Muscle layer of colon (tissue), 2 donors: ENCODE results near the gene DPYD.

ENCODE experiments used
- H3K27ac ChIP-seq: one replicate; pipeline ENCODE4 v1.7.0; 2013; ENCODE audit warnings: low read depth, mild to moderate bottlenecking, low read length, moderate library complexity
- H3K27me3 ChIP-seq, 2 donors: one replicate each; pipeline ENCODE4 v1.7.0; 2013; ENCODE audit warnings: low read length in 2 of 2, mild to moderate bottlenecking in 2 of 2; ENCODE audit not compliant: insufficient read depth in 2 of 2, control insufficient read depth in 1 of 2
- H3K36me3 ChIP-seq: one replicate; pipeline ENCODE4 v1.7.0; 2013; ENCODE audit warnings: mild to moderate bottlenecking, low read length; ENCODE audit not compliant: insufficient read depth
- H3K4me1 ChIP-seq: one replicate; pipeline ENCODE4 v1.7.0; 2013; ENCODE audit warnings: mild to moderate bottlenecking, low read length; ENCODE audit not compliant: insufficient read depth
- H3K4me3 ChIP-seq, 2 donors: one replicate each; pipeline ENCODE4 v1.7.0; 2013; ENCODE audit warnings: low read length in 2 of 2, low read depth in 1 of 2, mild to moderate bottlenecking in 1 of 2, moderate library complexity in 1 of 2
- H3K9ac ChIP-seq: one replicate; pipeline ENCODE4 v1.7.0; 2013; ENCODE audit warnings: low read length
- H3K9me3 ChIP-seq: one replicate; pipeline ENCODE4 v1.7.0; 2013; ENCODE audit warnings: mild to moderate bottlenecking, low read length
- donor health status: abdominal sarcoma.
- donor health status: Adenocarcinoma of cecum.

The DPYD gene

GRCh38 chr1:97563926-97564325, 356.9 kb downstream of the DPYD start:
- no peak overlapping the region for H3K4me3 ChIP-seq
- no peaks in the 10 kb centered on the region for H3K36me3 ChIP-seq
- H3K9ac ChIP-seq = no peak overlapping the region
- H3K9me3 ChIP-seq = no peaks in the 10 kb centered on the region
- no peak overlapping the region for H3K27ac ChIP-seq
- no peaks in the 10 kb centered on the region for H3K4me1 ChIP-seq
- no peaks in the 10 kb centered on the region for H3K27me3 ChIP-seq

GRCh38 chr1:97562081-97562480, 358.8 kb downstream of the DPYD start:
- no peaks in the 10 kb centered on the region for H3K27me3 ChIP-seq
- H3K9me3 ChIP-seq = no peaks in the 10 kb centered on the region
- H3K36me3 ChIP-seq = no peaks in the 10 kb centered on the region
- no peak overlapping the region for H3K9ac ChIP-seq
- H3K27ac ChIP-seq = no peak overlapping the region
- H3K4me3 ChIP-seq = no peak overlapping the region
- no peaks in the 10 kb centered on the region for H3K4me1 ChIP-seq

DNA sequence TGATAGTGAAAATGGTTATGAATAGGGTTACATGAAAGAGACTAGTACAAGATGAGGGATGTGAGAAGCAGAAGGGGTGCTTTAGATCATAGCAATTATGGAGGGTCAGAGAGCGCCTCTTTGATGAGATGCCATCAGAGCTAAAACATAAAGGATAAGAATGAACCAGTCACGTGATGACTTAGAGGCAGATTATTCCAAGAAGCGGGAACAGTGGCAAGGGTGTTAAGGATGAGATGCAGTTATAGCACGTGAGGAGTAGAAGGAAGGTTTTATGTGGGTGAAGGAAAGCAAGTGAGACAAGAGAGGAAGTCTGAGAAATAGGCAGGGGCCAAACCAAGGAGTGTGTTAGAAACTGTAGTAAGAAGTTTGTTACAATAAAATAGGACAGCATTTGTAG, 360.1 kb downstream of the DPYD start:
- no peaks in the 10 kb centered on the region for H3K36me3 ChIP-seq
- H3K27ac ChIP-seq = no peak overlapping the region
- H3K27me3 ChIP-seq = no peaks in the 10 kb centered on the region
- no peak overlapping the region for H3K4me3 ChIP-seq
- no peaks in the 10 kb centered on the region for H3K9me3 ChIP-seq
- H3K9ac ChIP-seq = no peak overlapping the region
- H3K4me1 ChIP-seq = no peaks in the 10 kb centered on the region

DNA sequence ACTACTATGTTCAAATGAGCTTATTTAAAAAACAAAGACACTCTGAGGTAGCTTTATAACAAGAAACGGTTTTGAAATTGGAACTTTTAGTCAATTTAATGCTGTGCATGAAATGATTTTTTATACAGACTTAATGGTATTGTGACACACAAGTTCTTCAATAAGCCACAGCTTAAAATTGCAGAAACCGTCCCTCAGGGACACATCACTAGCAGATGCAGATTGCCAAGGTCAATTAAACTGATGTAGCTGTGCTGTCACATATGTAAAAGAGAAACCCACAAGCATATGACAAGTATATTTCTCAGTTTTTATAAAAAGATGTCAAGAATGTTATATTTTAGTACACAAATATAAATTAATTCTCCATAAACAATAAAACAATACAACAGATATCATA, 366.9 kb downstream of the DPYD start:
- Histone ChIP-seq H3K36me3 (no peaks in the 10 kb centered on the region), H3K9ac (no peak overlapping the region)

DNA sequence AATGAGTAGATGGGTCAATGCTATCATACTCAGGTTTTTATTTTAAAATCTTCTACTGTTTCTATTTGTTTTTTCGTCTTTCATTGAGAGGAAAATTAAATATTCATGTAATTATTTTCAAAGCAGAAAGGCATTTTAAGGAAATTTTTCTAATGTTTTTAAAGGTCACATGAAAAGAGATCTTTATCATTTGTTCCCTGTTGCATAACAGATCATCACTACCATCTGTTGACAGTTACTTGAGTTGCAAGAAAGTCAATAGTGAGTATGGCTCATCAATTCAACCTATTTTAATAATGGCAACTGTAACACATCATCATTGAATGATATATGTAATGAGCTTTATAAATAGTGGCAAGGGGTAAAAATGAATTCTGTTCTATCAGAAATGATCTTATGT, 369.7 kb downstream of the DPYD start:
- Histone ChIP-seq H3K9ac (no peak overlapping the region), H3K4me1 (no peaks in the 10 kb centered on the region), H3K36me3 (no peaks in the 10 kb centered on the region), H3K4me3 (no peak overlapping the region), H3K27ac (no peak overlapping the region), H3K27me3 (no peaks in the 10 kb centered on the region), H3K9me3 (no peaks in the 10 kb centered on the region)

More for the DNA sequence above, 366.9 kb downstream of the DPYD start:
- Histone ChIP-seq H3K9me3 (no peaks in the 10 kb centered on the region), H3K27ac (no peak overlapping the region), H3K4me1 (no peaks in the 10 kb centered on the region), H3K27me3 (no peaks in the 10 kb centered on the region), H3K4me3 (no peak overlapping the region)

GRCh38 chr1:97545446-97545845, 375.4 kb downstream of the DPYD start:
- H3K27ac ChIP-seq = no peak overlapping the region

GRCh38 chr1:97540346-97540888, 380.4 kb downstream of the DPYD start:
- Histone ChIP-seq H3K27ac (no peak overlapping the region), H3K27me3 (no peaks in the 10 kb centered on the region), H3K36me3 (no peaks in the 10 kb centered on the region), H3K9ac (no peak overlapping the region), H3K4me3 (no peak overlapping the region), H3K9me3 (no peaks in the 10 kb centered on the region), H3K4me1 (no peaks in the 10 kb centered on the region)

More at GRCh38 chr1:97545446-97545845, 375.4 kb downstream of the DPYD start:
- Histone ChIP-seq H3K4me1 (no peaks in the 10 kb centered on the region), H3K27me3 (no peaks in the 10 kb centered on the region), H3K9ac (no peak overlapping the region), H3K9me3 (no peaks in the 10 kb centered on the region), H3K36me3 (no peaks in the 10 kb centered on the region), H3K4me3 (no peak overlapping the region)

GRCh38 chr1:97538113-97538512, 382.7 kb downstream of the DPYD start:
- Histone ChIP-seq H3K4me1 (no peaks in the 10 kb centered on the region), H3K27me3 (no peaks in the 10 kb centered on the region), H3K36me3 (no peaks in the 10 kb centered on the region), H3K27ac (no peak overlapping the region), H3K9ac (no peak overlapping the region), H3K4me3 (no peak overlapping the region), H3K9me3 (no peaks in the 10 kb centered on the region)

DNA sequence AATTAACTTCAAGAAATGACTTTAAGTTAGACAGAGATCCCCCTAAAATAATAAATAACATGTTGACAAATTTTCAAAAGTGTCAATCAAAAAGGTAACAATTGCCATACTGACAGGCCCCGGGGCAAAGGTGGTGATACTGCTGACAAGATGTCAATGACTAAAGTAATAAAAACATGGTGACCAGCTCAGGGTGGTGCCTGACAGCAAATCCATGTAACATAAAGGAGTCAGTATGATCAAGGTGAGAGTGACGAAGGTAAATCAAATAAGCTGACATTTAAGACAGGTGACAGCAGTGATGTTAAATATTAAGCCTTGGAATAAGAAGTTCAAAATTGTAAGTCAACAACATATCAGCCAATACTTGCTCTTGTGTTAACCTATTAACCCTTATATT, 387.5 kb downstream of the DPYD start:
- no peaks in the 10 kb centered on the region for H3K27me3 ChIP-seq
- H3K36me3 ChIP-seq = no peaks in the 10 kb centered on the region
- H3K4me1 ChIP-seq = no peaks in the 10 kb centered on the region
- H3K27ac ChIP-seq = no peak overlapping the region
- H3K9me3 ChIP-seq = no peaks in the 10 kb centered on the region
- no peak overlapping the region for H3K9ac ChIP-seq
- H3K4me3 ChIP-seq = no peak overlapping the region

GRCh38 chr1:97529600-97529999, 391.2 kb downstream of the DPYD start:
- Histone ChIP-seq H3K36me3 (no peaks in the 10 kb centered on the region), H3K27me3 (no peaks in the 10 kb centered on the region), H3K4me1 (no peaks in the 10 kb centered on the region), H3K27ac (no peak overlapping the region), H3K4me3 (no peak overlapping the region), H3K9ac (no peak overlapping the region), H3K9me3 (no peaks in the 10 kb centered on the region)

DNA sequence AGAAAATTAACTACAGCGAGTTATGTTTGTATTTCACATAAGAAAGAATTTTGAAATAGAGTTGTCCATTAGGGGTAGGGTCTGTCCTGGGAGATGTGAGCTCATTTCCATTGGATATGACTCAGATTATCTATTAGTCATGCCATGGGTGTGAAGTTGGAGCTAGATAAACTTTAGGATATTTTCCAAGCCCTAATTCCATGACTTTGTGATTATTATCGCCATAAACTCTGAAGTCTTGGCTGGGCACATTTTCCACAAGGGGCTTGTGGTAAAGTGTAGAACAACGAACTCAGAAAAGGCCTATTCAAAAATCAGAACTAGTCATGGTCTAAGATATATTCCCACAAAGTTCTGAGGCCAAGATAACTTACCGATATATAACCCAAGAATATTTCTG, 396.6 kb downstream of the DPYD start:
- Histone ChIP-seq H3K9ac (no peak overlapping the region), H3K36me3 (no peaks in the 10 kb centered on the region), H3K27ac (no peak overlapping the region), H3K27me3 (no peaks in the 10 kb centered on the region), H3K4me3 (no peak overlapping the region), H3K4me1 (no peaks in the 10 kb centered on the region), H3K9me3 (no peaks in the 10 kb centered on the region)

DNA sequence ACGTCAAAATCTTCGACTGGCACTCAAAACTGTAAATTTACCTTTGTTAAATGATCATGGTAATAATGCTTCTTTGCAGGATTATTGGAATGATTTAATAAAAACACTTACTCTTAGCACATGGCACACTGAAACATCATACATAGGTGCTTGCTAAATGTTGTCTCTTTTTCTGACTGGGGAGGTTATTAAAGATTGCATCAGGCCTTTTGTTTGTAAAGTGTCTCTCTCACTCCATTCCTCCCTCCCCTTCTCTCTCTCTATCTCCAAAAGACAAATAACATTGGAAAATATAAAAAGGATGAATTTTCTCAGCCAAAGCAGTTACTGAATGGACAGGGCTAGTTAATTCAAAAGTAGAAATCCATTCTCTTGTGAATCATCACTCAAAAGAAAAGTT, 404.2 kb downstream of the DPYD start:
- no peaks in the 10 kb centered on the region for H3K4me1 ChIP-seq
- H3K9ac ChIP-seq = no peak overlapping the region
- no peak overlapping the region for H3K4me3 ChIP-seq
- no peaks in the 10 kb centered on the region for H3K27me3 ChIP-seq
- H3K27ac ChIP-seq = no peak overlapping the region
- no peaks in the 10 kb centered on the region for H3K9me3 ChIP-seq
- no peaks in the 10 kb centered on the region for H3K36me3 ChIP-seq
